ENCODE results near the gene BSND. TPM values are rescaled to one million over a fixed set of nuclear protein-coding genes. Genes with fewer than 3 reads are reported as not detected.

Gene BSND
- total RNA-seq, 2 donors from 2014 or later: not detected

GRCh38 chr1:55005351-55006140, 6.8 kb downstream of the BSND start:
- no peak for TF ChIP-seq CTCF (IDR thresholded peaks at IDR 0.05)
- no peak overlapping the region for H3K9ac ChIP-seq (ENCODE audit: low read depth in 2 of 2, low read length in 2 of 2)
- H3K36me3 ChIP-seq: no peaks in the 10 kb centered on the region
- DNase-seq: no peak
- no peaks in the 10 kb centered on the region for H3K4me1 ChIP-seq
- intact Hi-C loops (cut with DNase I): no loop called here
- no peaks in the 10 kb centered on the region for H3K27me3 ChIP-seq
- no peak overlapping the region for H3K4me3 ChIP-seq
- H3K9me3 ChIP-seq: no peaks in the 10 kb centered on the region
- no peak overlapping the region for H3K27ac ChIP-seq

DNA sequence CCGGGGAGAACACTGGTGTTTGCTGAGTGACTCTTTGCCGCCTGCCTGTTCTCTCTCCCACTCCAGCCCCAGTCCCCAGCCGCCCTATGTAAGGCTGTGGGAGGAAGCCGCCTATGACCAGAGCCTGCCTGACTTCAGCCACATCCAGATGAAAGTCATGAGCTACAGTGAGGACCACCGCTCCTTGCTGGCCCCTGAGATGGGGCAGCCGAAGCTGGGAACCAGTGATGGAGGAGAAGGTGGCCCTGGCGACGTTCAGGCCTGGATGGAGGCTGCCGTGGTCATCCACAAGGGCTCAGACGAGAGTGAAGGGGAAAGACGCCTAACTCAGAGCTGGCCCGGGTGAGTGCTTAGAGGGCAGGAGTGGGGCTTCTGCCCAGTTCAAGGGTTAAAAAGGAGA, 8.2 kb downstream of the BSND start:
- H3K27me3 ChIP-seq: no peaks in the 10 kb centered on the region

GRCh38 chr1:55007625-55008024, 8.9 kb downstream of the BSND start:
- TF ChIP-seq CTCF (IDR thresholded peaks at IDR 0.05): no peak
- H3K4me3 ChIP-seq: no peak overlapping the region
- H3K9me3 ChIP-seq: no peaks in the 10 kb centered on the region
- H3K36me3 ChIP-seq: no peaks in the 10 kb centered on the region
- intact Hi-C loops (cut with DNase I): no loop called here
- no peak overlapping the region for H3K9ac ChIP-seq (ENCODE audit: low read depth in 2 of 2, low read length in 2 of 2)
- H3K4me1 ChIP-seq: no peaks in the 10 kb centered on the region
- H3K27ac ChIP-seq: no peak overlapping the region
- no peak for DNase-seq
- H3K27me3 ChIP-seq: no peaks in the 10 kb centered on the region

More for the DNA sequence above, 8.2 kb downstream of the BSND start:
- no peak overlapping the region for H3K27ac ChIP-seq
- H3K36me3 ChIP-seq: no peaks in the 10 kb centered on the region
- H3K9me3 ChIP-seq: no peaks in the 10 kb centered on the region
- intact Hi-C loops (cut with DNase I): no loop called here
- no peak for TF ChIP-seq CTCF (IDR thresholded peaks at IDR 0.05)
- H3K4me1 ChIP-seq: no peaks in the 10 kb centered on the region
- no peak for DNase-seq
- no peak overlapping the region for H3K9ac ChIP-seq (ENCODE audit: low read depth in 2 of 2, low read length in 2 of 2)
- no peak overlapping the region for H3K4me3 ChIP-seq

- DNase-seq: no peak
- Histone ChIP-seq H3K9me3 (no peaks in the 10 kb centered on the region), H3K4me3 (no peak overlapping the region), H3K27ac (no peak overlapping the region), H3K36me3 (no peaks in the 10 kb centered on the region), H3K27me3 (no peaks in the 10 kb centered on the region), H3K9ac (ENCODE audit: low read depth in 2 of 2, low read length in 2 of 2) (no peak overlapping the region), H3K4me1 (no peaks in the 10 kb centered on the region)
- no peak for TF ChIP-seq CTCF (IDR thresholded peaks at IDR 0.05)
- intact Hi-C loops (cut with DNase I): no loop called here
These were observed 11.6 kb downstream of the BSND start for GRCh38 chr1:55010194-55010886.

DNA sequence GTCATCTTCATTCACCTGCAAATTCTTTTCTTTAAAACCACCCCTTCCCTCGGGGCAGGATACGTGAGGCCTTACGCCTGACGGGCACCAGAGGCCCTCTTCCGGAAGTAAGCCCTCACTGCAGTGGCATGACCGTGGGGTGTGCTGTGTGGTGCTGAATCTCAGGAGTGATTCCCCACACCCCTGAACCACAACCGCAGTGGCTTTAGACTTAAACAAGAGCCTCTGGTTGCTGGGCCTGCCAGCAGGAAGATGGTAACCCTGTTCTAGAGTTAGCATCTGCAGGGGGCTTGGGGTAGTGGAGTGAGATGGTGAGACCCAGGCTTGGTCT, 12.1 kb downstream of the BSND start:
- TF ChIP-seq CTCF (IDR thresholded peaks at IDR 0.05): no peak
- no peak overlapping the region for H3K4me3 ChIP-seq
- intact Hi-C loops (cut with DNase I): no loop called here
- H3K36me3 ChIP-seq: no peaks in the 10 kb centered on the region
- H3K27ac ChIP-seq: no peak overlapping the region
- H3K27me3 ChIP-seq: no peaks in the 10 kb centered on the region
- no peaks in the 10 kb centered on the region for H3K9me3 ChIP-seq
- no peaks in the 10 kb centered on the region for H3K4me1 ChIP-seq
- no peak for DNase-seq
- no peak overlapping the region for H3K9ac ChIP-seq (ENCODE audit: low read depth in 2 of 2, low read length in 2 of 2)

All from colonic mucosa (tissue), 4 donors.